ENCODE data around the gene ANGPTL8. TPM values are rescaled to one million over a fixed set of nuclear protein-coding genes. Genes with fewer than 3 reads are reported as not detected.

ANGPTL8 gene
- total and polyA plus RNA-seq, 2 experiments from 2014 or later: 0.71 TPM; not detected in 1

DNA sequence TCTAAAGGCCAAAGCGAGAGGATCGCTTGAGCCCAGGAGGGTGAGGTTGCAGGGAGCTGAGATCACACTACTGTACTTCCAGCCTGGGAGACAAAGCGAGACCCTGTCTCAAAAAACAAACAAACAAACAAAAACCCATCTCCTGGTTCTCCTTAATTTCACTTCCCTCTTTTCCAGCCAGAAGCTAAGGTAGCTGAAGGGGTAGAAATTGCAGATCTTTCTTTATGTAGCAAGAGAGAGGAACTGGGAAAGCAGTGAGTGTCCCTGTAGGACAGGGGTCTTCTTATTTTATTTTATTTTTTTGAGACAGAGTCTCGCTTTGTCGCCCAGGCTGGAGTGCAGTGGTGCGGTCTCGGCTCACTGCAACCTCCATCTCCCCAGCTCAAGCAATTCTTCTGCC is 52.0 kb downstream of the ANGPTL8 start:
- Histone ChIP-seq H3K4me3 (no peak overlapping the region), H3K4me1 (ENCODE audit: low read depth) (no peaks in the 10 kb centered on the region), H3K36me3 (no peaks in the 10 kb centered on the region), H3K27me3 (no peaks in the 10 kb centered on the region), H3K27ac (no peak overlapping the region), H3K9me3 (ENCODE audit: low read depth) (no peaks in the 10 kb centered on the region)
- TF ChIP-seq, protein P1, sequence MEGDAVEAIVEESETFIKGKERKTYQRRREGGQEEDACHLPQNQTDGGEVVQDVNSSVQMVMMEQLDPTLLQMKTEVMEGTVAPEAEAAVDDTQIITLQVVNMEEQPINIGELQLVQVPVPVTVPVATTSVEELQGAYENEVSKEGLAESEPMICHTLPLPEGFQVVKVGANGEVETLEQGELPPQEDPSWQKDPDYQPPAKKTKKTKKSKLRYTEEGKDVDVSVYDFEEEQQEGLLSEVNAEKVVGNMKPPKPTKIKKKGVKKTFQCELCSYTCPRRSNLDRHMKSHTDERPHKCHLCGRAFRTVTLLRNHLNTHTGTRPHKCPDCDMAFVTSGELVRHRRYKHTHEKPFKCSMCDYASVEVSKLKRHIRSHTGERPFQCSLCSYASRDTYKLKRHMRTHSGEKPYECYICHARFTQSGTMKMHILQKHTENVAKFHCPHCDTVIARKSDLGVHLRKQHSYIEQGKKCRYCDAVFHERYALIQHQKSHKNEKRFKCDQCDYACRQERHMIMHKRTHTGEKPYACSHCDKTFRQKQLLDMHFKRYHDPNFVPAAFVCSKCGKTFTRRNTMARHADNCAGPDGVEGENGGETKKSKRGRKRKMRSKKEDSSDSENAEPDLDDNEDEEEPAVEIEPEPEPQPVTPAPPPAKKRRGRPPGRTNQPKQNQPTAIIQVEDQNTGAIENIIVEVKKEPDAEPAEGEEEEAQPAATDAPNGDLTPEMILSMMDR (IDR thresholded peaks at IDR 0.05; ENCODE audit: low read depth, low read length): no peak
- no peak for DNase-seq (ENCODE audit: low read depth in 1 of 2, low spot score in 1 of 2)

Other genes starting within 250 kb of the ANGPTL8 start
- gene LDLR, start 150.2 kb upstream of the ANGPTL8 start, total RNA-seq: 98.6 and 120 TPM in 2 replicates
- 57.8 and 107 TPM in 2 replicates for gene LDLR, start 150.2 kb upstream of the ANGPTL8 start, polyA plus RNA-seq
- gene SPC24, start 83.8 kb upstream of the ANGPTL8 start, total RNA-seq: 15.8 and 127 TPM in 2 replicates
- 7.1 and 25.8 TPM in 2 replicates for gene SPC24, start 83.8 kb upstream of the ANGPTL8 start, polyA plus RNA-seq
- gene KANK2, start 42.1 kb upstream of the ANGPTL8 start, total RNA-seq: 73.0 and 106 TPM in 2 replicates
- gene KANK2, start 42.1 kb upstream of the ANGPTL8 start, polyA plus RNA-seq: 38.9 and 43.9 TPM in 2 replicates
- gene DOCK6, start 22.9 kb downstream of the ANGPTL8 start, total RNA-seq: 9.1 and 75.6 TPM in 2 replicates
- gene DOCK6, start 22.9 kb downstream of the ANGPTL8 start, polyA plus RNA-seq: 12.2 and 21.5 TPM in 2 replicates
- gene TSPAN16, start 56.5 kb downstream of the ANGPTL8 start, total RNA-seq: not detected in 2 replicates
- gene TSPAN16, start 56.5 kb downstream of the ANGPTL8 start, polyA plus RNA-seq: not detected in 2 replicates
- gene RAB3D, start 100.0 kb downstream of the ANGPTL8 start, total RNA-seq: 14.6 and 19.1 TPM in 2 replicates
- 10.2 and 10.8 TPM in 2 replicates for gene RAB3D, start 100.0 kb downstream of the ANGPTL8 start, polyA plus RNA-seq
- gene TMEM205, start 106.6 kb downstream of the ANGPTL8 start, total RNA-seq: 137 and 250 TPM in 2 replicates
- 110 and 154 TPM in 2 replicates for gene TMEM205, start 106.6 kb downstream of the ANGPTL8 start, polyA plus RNA-seq
- gene CCDC159, start 106.9 kb downstream of the ANGPTL8 start, total RNA-seq: 3.8 and 9.3 TPM in 2 replicates
- gene CCDC159, start 106.9 kb downstream of the ANGPTL8 start, polyA plus RNA-seq: 8.7 and 9.7 TPM in 2 replicates
- 7.3 and 13.4 TPM in 2 replicates for gene PLPPR2, start 115.8 kb downstream of the ANGPTL8 start, total RNA-seq
- gene PLPPR2, start 115.8 kb downstream of the ANGPTL8 start, polyA plus RNA-seq: 14.9 and 15.6 TPM in 2 replicates
- 2.1 and 5.4 TPM in 2 replicates for gene SWSAP1, start 135.0 kb downstream of the ANGPTL8 start, total RNA-seq
- 7.2 and 7.5 TPM in 2 replicates for gene SWSAP1, start 135.0 kb downstream of the ANGPTL8 start, polyA plus RNA-seq
- gene EPOR, start 144.7 kb downstream of the ANGPTL8 start, total RNA-seq: 47.1 and 53.7 TPM in 2 replicates
- 46.8 and 54.0 TPM in 2 replicates for gene EPOR, start 144.7 kb downstream of the ANGPTL8 start, polyA plus RNA-seq
- 29.2 and 52.1 TPM in 2 replicates for gene RGL3, start 179.7 kb downstream of the ANGPTL8 start, total RNA-seq
- gene RGL3, start 179.7 kb downstream of the ANGPTL8 start, polyA plus RNA-seq: 32.2 and 38.9 TPM in 2 replicates
- gene ODAD3, start 195.5 kb downstream of the ANGPTL8 start, total RNA-seq: 3.8 and 3.9 TPM in 2 replicates
- gene ODAD3, start 195.5 kb downstream of the ANGPTL8 start, polyA plus RNA-seq: 3.4 and 5.1 TPM in 2 replicates
- 122 and 151 TPM in 2 replicates for gene PRKCSH, start 196.0 kb downstream of the ANGPTL8 start, total RNA-seq
- gene PRKCSH, start 196.0 kb downstream of the ANGPTL8 start, polyA plus RNA-seq: 135 and 162 TPM in 2 replicates
- gene ELAVL3, start 241.4 kb downstream of the ANGPTL8 start, total RNA-seq: 0.09 and 0.18 TPM in 2 replicates
- gene ELAVL3, start 241.4 kb downstream of the ANGPTL8 start, polyA plus RNA-seq: 0.10 TPM in 1 of 2 replicates, not detected in the other